OCI-M1 (cell line): ENCODE measurements around the gene HTR2A.

Source experiments
- DNase-seq: peaks from one replicate; lab custom pipeline; 2025; lab: John Stamatoyannopoulos, UW

HTR2A gene

GRCh38 chr13:46896341-46897137, at the start of gene HTR2A:
HTR2A (minus strand) TSS chr13:46897053; CDS start chr13:46895906, 1,147 bp downstream.
- peak; percentile 69 for DNase-seq

DNA sequence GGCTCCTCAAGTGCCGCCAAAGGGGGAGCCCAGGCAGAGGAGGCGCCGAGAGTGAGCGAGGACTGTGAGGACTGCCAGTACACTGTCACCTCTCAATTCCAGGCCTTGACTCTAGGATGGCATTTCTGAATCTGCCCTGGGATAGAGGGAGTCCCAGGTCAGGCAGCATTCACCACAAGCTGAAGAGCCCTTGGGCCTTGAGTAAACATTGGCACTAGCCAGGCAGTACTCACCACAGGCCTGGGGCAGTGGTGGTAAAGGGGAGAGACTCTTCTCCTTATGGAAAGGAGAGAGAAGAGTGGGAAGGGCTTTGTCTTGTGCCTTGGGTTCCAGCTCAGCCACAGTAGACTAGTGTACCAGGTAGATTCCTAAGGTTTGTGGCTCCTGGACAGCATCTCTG, 39.7 kb upstream of the HTR2A start:
- no peak for DNase-seq

- no peak for DNase-seq
These were observed 37.9 kb upstream of the HTR2A start for GRCh38 chr13:46934749-46935148.

DNA sequence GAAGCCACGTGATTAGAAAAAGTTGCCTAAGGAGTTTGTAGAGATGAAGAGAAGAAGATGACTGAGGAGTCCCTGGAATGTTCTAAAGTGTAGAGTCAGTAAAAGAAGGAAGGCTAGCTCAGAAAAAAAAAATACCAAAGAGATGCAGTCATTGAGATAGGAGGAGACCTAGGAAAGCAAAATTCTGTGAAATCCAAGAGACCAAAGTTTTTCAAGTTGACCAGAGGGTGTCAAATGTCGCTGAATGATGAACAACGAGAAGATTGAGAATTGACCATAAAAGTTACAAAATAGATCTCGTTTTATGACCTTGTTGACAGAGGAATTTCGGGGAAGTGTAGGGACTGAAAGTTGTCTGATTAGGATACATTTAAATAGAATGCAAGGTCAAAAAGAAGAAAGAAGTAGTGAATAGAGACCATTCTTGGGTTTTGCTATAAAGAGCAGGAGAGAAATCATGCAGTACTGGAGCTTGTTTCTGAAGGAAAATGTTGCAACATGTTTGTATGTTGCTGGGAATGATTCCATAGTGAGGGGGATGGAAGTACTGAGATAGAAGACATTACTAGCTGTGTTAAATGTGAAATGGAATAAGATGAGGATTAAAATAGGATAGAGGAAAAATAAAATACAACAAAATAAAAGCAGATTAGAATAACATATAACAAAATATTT, 30.2 kb upstream of the HTR2A start:
- no peak for DNase-seq

GRCh38 chr13:46925486-46925885, 28.6 kb upstream of the HTR2A start:
- no peak for DNase-seq

GRCh38 chr13:46914341-46914740, 17.5 kb upstream of the HTR2A start:
- no peak for DNase-seq

DNA sequence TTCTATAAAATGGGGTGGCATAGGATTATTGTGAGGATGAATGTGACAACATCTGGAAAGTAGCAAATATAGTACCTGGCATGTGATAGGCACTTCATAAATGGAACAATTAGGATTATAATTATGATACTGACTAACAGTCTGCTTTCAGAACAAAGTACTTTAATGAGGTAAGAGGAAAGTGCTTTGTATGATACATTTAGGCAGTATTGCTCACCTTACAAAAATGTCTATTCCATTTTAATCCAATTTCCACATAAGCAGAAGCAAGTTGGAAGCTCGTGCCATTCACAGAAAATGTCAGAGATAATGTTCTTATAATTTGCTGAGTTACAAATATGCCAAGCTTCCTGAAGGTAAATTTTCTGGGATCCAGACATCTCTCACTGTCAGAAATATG, 16.9 kb upstream of the HTR2A start:
- DNase-seq = no peak

GRCh38 chr13:46909042-46909441, 12.2 kb upstream of the HTR2A start:
- no peak for DNase-seq

DNA sequence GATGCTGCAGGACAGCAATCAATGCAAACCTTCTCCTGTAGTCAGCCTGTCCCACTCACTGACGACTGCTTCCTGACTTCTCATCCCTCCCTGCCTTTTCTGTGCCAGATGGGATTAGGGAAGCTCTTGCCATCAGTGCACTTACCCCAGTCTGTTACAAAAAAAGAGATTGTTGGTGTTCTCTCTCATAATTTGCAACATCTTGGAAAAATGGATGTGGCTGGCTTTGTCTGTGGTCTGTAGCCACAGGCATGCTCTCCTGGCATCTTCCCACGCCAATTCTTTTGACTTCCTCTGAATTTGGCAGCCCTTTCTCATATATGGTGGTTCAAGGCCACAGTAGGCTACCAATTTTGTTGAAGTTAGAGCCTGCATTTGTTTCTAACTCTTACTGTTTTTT, 11.6 kb upstream of the HTR2A start:
- DNase-seq = no peak

DNA sequence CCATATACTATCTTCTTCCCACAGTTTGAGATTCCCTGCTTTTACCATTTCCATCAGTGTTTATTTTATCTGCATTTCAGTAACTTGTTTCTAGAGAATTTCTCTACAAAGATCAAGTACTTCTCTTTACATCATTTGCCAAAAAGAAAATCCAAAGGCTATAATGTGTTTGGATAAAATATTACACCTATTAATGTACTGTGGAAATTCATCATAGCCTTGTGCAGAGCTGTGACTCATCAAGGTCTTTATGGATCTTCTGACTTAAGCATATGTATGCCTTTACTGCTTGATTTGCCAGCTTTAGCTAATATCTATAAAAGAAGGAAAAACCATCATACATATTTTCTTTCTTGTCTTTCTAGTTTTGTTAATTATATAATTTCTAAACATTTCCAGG, 9.6 kb upstream of the HTR2A start:
- no peak for DNase-seq

GRCh38 chr13:46905249-46905648, 8.4 kb upstream of the HTR2A start:
- peak; percentile 30 for DNase-seq

GRCh38 chr13:46903748-46904147, 6.9 kb upstream of the HTR2A start:
- DNase-seq = no peak

GRCh38 chr13:46901721-46902120, 4.9 kb upstream of the HTR2A start:
- DNase-seq = no peak

- DNase-seq = no peak
These were observed 2.9 kb upstream of the HTR2A start for GRCh38 chr13:46899801-46900200.

GRCh38 chr13:46895381-46895780, 1.5 kb downstream of the HTR2A start:
- no peak for DNase-seq

DNA sequence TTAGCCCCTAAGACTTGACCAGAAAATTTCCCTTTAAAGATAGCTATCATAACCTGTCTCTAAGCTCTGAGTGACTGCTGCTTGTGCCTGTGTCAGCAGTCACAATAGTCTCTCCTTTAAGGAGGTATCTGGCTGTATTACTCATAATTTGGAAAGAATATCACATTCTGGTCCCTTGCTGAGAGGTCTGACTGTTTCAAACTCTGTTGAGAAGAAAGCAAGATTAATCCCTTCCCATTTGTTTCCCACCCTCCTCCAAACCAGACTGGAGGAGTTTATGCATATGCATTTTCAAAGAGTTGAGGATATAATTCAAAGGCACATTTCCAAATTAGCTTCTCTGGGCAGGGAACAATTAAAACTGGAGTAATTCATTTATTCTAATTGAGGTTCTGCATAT, 2.3 kb downstream of the HTR2A start:
- no peak for DNase-seq

- peak; percentile 85 for DNase-seq
These were observed 2.9 kb downstream of the HTR2A start for GRCh38 chr13:46893798-46894560.

GRCh38 chr13:46893221-46893740, 3.6 kb downstream of the HTR2A start:
- DNase-seq = no peak

- no peak for DNase-seq
These were observed 11.8 kb downstream of the HTR2A start for GRCh38 chr13:46885018-46885417.

GRCh38 chr13:46884531-46884930, 12.3 kb downstream of the HTR2A start:
- no peak for DNase-seq

DNA sequence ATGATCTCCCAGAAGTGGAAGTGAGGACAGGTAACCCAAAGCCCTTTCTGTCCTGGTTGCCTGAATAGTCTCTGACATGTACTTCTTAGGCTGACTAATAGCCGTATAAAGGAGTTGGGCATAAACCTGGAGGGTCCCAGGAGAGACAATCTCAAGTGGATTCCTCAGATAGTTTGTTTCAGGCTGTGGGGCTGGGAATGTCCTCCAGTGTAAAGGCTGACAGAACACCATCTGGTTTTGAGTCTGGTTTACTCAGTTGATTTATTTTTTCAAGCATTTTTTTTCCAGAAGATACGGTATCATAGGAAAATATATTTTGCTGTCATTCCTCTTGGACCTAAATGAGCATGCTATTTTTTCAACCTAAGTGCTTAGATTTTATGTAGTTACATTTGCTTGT, 15.2 kb downstream of the HTR2A start:
- no peak for DNase-seq

- no peak for DNase-seq
These were observed 22.8 kb downstream of the HTR2A start for GRCh38 chr13:46874006-46874405.

GRCh38 chr13:46871557-46871956, 25.3 kb downstream of the HTR2A start:
- DNase-seq = no peak
